GM21717 (cell line): Measurements from ENCODE around the gene TRIM32.

Source experiments
- ATAC-seq: cut with Tn5 transposase; IDR thresholded peaks from one replicate; pipeline ENCODE4 v1.9.1; 2021; ENCODE audit warnings: mild to moderate bottlenecking, moderate library complexity; ENCODE audit not compliant: unreplicated experiment

The TRIM32 gene

DNA sequence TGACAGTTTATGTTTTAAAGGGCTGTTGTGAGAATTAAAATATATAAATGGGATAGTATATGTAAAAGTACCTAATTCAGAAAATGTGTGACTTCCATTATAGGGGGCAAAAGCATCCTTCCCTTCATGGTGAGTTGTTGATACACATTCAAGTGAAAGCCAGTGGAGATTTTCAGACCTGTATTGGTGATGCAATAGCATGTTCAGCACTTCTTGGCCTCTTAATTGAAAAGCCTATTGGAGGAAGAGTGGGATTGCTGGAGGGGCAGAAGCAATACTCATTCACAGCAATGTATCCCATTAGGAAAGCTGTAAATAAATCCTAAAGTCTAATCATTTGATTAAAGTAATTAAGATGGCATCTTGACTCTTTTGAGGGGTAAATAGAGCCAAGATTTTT lies 17.4 kb downstream of the TRIM32 start:
- ATAC-seq = no peak

GRCh38 chr9:116705531-116705930 lies 18.4 kb downstream of the TRIM32 start:
- ATAC-seq = no peak

- no peak for ATAC-seq
These were observed 19.5 kb downstream of the TRIM32 start for GRCh38 chr9:116706310-116707290.

- ATAC-seq = no peak
These were observed 25.7 kb downstream of the TRIM32 start for GRCh38 chr9:116712781-116713180.

DNA sequence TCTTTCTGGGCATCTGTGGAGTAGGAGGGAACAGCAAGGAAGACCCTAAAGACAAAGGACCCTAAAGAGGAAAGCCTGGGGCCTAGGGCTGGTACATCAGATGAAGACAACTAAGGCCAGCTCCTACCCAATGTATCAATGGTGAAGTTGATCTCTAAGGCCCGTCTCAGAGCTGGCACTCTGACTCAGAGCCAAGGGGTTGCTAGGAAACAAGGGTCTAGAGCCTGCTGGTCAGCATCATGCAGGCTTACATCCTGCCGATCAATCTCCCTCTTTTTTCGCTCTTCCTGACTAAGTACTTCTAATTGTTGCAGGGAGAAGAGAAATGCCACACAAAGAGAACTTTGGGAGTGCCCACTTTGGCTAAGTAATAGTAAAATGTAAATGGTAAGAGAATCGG lies 26.2 kb downstream of the TRIM32 start:
- no peak for ATAC-seq

DNA sequence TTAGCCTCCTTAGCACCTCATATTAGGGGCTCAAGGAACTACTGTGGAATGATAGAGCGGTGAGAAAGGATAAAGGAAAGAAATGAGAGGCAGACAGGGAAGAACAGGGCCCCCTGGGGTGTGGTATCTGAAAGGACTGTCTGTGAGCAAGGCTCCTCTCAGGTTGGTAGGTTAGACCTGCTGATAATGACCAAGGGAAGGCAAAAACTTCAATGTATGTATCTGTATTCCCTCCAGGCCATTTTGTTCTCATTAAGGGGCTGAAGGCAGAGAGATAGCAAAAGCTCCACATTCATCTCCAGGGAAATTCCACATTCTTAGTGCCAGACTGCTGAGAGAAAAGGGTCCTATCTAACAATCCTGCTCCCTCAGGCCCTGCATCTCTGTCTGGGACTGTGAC lies 28.6 kb downstream of the TRIM32 start:
- ATAC-seq = no peak

DNA sequence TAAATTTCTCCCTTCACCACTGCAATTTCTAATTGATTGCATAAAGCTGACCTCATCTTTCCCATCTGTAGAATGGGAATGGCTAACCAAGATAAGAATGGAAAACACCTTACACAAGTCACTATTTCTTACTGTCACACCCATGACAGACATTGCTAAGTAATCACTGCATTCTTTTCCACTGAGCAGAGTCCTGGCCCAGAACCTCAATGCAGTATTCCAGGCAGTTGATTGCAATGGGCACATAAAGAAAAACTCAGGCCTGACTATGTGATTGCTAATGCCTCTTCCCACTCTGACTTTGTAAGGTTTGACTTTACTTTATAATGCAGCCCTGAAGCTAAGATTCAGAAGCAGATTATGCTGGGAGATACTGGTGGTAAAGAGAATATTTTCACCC lies 29.3 kb downstream of the TRIM32 start:
- ATAC-seq = no peak

DNA sequence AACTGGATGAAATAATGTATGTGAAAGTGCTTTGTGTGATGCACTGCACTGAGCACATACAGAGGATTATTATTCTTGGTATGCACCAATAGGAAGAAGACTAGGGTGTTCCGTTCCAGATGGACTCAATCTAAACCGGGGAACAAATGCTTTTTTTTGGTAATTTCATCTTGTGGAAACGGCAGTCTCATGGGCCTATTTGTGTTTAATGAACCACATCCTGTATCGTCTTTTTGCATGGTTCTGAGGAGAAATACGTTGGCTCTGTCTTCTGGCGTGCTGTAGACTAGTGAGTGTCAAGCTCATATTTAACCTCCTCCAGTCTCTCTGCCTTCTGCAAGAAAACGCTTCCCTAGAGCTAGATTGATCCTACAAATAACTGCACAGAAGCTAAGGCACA lies 30.0 kb downstream of the TRIM32 start:
- ATAC-seq = no peak

- ATAC-seq = no peak
These were observed 31.0 kb downstream of the TRIM32 start for GRCh38 chr9:116718111-116718510.

GRCh38 chr9:116720111-116720510 lies 33.0 kb downstream of the TRIM32 start:
- ATAC-seq = no peak

DNA sequence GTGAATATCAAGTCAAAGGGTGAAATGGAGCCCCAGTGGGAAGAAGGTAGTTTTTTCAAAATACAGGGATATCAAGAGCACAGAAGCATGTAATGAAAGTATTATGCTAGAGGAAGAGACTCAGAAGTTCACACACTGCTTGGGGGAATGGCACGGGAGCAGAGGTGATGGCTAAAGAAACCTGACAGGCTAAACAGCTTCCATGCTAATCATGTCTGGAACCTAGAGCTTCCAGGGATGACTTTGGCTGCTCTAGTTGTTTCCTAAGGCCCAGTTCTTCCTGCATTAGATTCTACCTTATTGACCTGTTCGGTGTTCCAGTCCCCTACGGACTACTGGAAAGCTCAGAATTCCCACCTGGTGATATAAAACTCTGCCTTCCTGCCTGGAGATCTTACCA lies 34.3 kb downstream of the TRIM32 start:
- ATAC-seq = no peak

DNA sequence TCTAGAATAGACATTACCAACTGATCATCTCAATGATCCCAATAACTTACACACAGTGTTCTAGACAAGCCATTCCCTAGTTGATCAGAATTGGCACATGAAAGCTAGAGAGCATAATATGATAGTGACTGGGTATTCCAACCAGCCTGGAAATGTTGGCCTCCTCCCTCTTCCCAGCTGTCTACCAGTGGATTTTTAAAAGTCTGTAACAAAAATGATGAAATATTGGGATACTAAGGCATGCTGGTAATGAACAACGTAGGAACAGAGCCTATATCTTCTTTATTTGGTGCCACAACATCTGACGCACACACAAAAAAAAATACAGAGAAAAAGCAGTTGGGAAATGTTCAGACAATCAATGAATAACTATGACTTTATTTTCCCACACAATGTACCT lies 34.8 kb downstream of the TRIM32 start:
- no peak for ATAC-seq

- ATAC-seq = no peak
These were observed 37.0 kb downstream of the TRIM32 start for GRCh38 chr9:116724123-116724522.

GRCh38 chr9:116726602-116727001 lies 39.5 kb downstream of the TRIM32 start:
- no peak for ATAC-seq

GRCh38 chr9:116733010-116733641 lies 46.0 kb downstream of the TRIM32 start:
- no peak for ATAC-seq

DNA sequence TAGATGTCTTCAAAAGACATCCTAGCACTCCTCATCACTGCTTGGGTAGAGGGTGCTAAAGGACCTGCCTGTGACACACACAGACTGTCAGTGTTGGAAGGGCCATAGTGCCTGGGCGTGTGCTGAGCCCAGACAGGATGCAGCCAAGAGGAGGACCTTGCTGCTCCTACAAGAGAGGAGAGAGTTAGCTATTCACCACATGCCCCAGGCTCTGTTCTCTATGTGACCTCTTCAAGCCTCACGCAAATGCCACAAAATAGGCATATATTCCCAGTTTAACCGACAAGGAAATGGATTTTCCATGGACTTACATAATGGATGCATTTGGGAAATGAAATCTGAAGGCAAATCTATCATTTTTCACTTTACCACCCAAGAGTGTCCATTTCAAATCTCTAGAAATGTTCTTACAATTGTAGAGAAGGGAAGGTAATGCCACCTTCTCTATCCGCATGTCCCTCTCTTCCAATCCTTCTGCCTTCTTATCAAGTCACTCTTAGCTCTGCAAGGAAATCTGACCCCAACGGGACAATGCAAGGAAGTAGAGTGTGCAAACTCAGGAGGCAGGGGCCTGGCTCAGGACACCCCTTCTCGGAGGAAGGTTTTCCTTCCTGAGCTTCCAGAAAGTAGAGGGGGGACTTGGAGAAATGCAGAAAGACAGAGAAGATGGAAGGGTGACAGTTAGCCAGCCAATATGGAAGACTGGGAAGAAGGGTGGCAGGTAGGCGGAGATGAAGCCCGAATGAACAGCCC lies 49.5 kb downstream of the TRIM32 start:
- ATAC-seq = no peak

- ATAC-seq = no peak
These were observed 50.0 kb downstream of the TRIM32 start for GRCh38 chr9:116737152-116737546.

DNA sequence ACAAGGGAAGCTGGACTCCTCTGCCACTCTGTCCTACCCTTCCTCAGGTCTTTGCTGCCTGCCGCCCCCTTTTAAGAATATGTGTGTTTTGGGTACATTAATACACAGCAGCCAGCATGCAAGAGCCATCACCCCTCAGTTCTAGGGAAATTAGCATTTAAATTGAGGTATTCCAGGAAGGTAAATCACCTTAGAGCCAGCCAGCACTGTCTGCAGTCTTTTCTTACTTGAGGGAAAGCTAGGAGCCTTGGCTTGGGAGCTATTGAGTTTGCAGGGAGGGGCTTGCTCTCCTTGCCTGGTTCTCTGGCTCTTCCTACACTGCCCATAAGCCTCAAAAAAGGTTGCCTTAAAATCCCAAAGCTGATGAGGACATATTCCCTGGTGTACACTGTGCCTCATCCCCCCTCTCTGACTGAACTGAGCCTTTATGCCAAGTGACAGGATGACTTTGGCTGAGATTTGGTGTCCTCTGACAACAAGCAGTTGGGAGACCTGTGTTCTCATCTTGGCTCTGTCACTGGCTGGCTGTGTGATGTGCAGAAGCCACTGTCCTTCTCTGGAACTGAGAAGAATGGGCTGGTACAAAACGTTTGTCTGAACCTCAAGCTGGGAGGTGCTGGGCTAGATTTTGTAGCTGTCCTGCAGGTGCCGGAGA lies 54.1 kb downstream of the TRIM32 start:
- no peak for ATAC-seq

DNA sequence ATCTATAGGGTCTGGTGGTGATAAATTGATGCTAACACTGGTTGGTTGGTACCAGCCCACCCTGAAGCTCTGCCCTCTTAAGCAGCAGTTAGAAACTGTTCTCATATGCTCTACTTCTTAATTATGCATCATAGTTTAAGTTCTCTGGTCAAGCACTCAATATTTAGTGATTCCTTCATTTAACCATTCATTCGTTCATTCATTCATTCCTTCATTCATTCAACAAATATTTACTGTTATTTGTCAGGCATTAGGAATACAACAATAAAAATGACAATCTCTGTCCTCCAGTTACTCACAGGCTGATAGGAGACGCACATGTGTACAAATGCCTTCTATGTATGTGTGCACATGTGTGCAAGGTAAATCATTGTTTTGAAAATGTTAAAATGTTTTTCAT lies 54.6 kb downstream of the TRIM32 start:
- no peak for ATAC-seq

- no peak for ATAC-seq
These were observed 62.1 kb downstream of the TRIM32 start for GRCh38 chr9:116749176-116749575.

- ATAC-seq = no peak
These were observed 62.7 kb downstream of the TRIM32 start for GRCh38 chr9:116749772-116750171.
